Stimulated activated naive B cell treated with anti-CD40 and anti-IgM and Interleukin-4, amounts not matched to agents 10 μg/mL and 1 μg/mL and 100 μg/mL, for 72 hours (primary cell): Measurements from ENCODE around the gene SERPINB3.
"Not testable (repeated sequence)": the region's sequence is repeated elsewhere in the genome, so short reads cannot be mapped to it uniquely, and the experiment has no call there.

ENCODE experiments used
- ATAC-seq, 2 donors: fragments of 150-1000 bp; cut with Tn5 transposase; replicated peaks; 2 replicates each; pipeline ENCODE4 v1.10.0; 2021; ENCODE audit warnings: moderate library complexity in 1 of 2
- DNase-seq: peaks from one replicate; pipeline ENCODE4 v3.0.0; 2021
- H3K27ac Mint-ChIP-seq: one replicate; pipeline ENCODE4 v1.8.0; 2022; ENCODE audit warnings: mild to moderate bottlenecking, mixed read lengths
- H3K27me3 Mint-ChIP-seq, 2 donors: one replicate each; pipeline ENCODE4 v1.8.0; 2022; ENCODE audit warnings: mixed read lengths in 2 of 2
- H3K36me3 Mint-ChIP-seq, 2 donors: one replicate each; pipeline ENCODE4 v1.8.0; 2022; ENCODE audit warnings: mixed read lengths in 2 of 2, mild to moderate bottlenecking in 1 of 2
- H3K4me1 Mint-ChIP-seq, 2 donors: one replicate each; pipeline ENCODE4 v1.8.0; 2022; ENCODE audit warnings: mixed read lengths in 2 of 2, mild to moderate bottlenecking in 1 of 2
- H3K4me3 Mint-ChIP-seq, 2 donors: one replicate each; pipeline ENCODE4 v1.8.0; 2022; ENCODE audit warnings: mild to moderate bottlenecking in 2 of 2, mixed read lengths in 2 of 2, moderate library complexity in 1 of 2
- H3K9me3 Mint-ChIP-seq, 2 donors: one replicate each; pipeline ENCODE4 v1.8.0; 2022; ENCODE audit warnings: mixed read lengths in 2 of 2, mild to moderate bottlenecking in 1 of 2

Gene SERPINB3

DNA sequence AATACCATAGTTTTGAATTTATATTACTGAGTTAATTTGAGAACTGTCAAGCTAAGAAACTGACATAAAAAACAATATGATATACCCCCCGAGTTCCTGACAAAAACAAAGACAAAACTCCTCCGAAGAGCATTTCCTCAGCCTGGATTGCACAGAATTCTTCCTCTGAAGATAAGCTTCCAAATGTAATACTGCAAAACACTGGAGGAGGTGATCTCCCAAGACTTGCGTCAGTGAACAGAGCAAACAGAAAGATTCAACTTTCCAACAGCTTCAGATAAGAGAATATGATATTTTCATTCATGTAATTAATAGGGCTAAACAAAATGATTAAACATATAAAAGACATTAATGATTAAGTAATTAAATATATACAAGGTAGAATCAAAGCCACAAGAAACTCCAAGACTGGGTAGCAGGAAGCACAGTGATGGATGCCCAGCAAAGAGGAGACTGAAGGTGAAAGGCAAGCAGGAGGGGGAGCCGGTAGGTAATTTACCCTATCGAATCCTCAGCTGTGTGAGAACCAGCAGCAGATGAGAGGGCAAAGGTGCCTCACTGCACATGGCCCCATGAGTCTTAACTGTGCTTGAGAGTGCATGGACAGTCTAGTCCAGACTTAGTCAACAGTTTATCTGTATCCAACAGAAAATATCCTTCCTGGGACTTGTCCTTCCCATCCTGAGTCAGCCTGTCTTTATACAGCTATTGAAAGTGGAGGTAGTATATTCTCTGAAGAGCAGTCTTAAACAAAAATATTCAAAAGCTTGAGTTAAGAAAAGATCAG is 18.3 kb upstream of the SERPINB3 start:
- Mint-ChIP-seq H3K4me3 (no peak overlapping the region), H3K9me3 (peaks cover 0 to 3% of the 10 kb centered on the region in 2 donors), H3K27me3 (peaks cover 8 to 11% of the 10 kb centered on the region in 2 donors), H3K36me3 (no peaks in the 10 kb centered on the region), H3K27ac (no peak overlapping the region), H3K4me1 (no peaks in the 10 kb centered on the region)
- no peak for DNase-seq
- ATAC-seq, result no peak

DNA sequence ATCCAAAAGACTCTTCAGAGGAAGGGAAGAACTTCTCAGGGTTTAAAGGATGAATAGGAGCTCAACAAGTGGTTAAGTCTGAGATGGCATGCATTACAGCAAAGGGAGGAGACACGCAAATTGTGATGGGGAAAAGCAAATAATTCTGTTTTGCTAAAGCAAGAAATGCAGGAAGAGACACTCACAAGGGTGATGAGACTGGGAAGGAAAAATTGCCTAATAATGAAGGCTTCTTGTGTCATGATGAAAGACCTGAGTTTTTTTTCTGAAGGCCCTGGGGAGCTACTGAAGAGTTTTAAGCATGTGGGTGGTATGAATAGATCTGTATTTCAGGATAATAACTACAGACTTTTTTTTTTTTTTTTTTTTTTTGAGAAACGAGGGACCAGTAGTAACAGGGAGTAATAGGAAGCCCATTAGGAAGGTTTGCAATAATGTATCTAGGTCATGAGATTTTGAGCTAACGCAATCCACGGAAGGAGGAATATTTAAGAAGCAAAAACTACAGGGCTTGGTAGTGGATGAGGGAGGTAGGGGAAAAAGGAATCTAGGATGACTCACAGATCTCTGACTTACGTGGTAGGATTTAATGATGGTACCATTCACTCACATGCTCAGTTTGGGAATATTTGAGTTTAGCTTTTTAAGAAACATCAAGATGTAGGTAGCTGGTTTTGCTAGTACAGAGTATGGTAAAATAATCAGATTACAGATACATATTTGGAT is 16.0 kb upstream of the SERPINB3 start:
- Mint-ChIP-seq H3K27ac (no peak overlapping the region), H3K36me3 (no peaks in the 10 kb centered on the region)
- DNase-seq, result no peak

DNA sequence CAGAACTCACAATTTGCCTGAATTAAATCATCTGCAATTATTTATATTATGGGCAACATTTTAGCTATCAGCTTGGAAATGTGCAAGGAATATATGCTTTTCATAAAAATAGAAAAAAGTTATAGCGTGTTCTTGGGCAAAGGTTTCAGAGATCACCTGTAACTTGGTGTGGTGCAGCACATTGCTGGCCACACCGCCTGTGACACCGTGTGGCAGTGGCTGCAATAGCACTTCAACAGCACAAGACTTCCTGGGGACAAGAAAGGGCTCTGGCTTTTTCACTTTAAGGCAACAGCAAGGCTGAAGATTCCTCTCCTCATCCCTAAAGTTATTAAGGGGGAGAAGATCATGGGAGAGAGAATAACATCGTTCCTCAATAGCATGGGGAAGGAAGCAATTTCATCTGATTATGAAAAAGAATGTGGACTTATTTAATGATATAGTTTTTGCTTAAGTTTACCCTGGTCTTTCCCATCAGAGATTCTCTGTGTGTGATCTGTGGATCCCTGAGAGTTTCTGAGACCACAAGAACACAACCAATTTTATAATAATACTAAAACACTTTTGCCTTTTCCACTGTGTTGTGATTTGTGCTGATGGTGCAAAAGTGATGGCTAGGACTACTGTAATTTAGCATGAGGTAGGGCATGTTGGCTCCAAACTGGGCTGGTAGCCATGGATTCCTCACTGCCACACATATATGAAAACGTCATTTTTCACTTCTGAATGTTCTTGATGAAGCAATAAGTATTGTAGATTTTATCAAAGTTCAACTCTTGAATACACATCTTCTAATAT is 15.0 kb upstream of the SERPINB3 start:
- Mint-ChIP-seq H3K36me3 (no peaks in the 10 kb centered on the region), H3K9me3 (peaks cover 0 to 3% of the 10 kb centered on the region in 2 donors), H3K27ac (no peak overlapping the region), H3K4me1 (no peaks in the 10 kb centered on the region), H3K27me3 (peaks cover 4 to 5% of the 10 kb centered on the region in 2 donors), H3K4me3 (no peak overlapping the region)
- ATAC-seq, result peak in 1 of 2 donors; percentile 63
- DNase-seq, result no peak

More for the DNA sequence above, 16.0 kb upstream of the SERPINB3 start:
- no peak for ATAC-seq
- Mint-ChIP-seq H3K4me1 (no peaks in the 10 kb centered on the region), H3K27me3 (peaks cover 4 to 6% of the 10 kb centered on the region in 2 donors), H3K9me3 (peaks cover 0 to 3% of the 10 kb centered on the region in 2 donors), H3K4me3 (no peak overlapping the region)

DNA sequence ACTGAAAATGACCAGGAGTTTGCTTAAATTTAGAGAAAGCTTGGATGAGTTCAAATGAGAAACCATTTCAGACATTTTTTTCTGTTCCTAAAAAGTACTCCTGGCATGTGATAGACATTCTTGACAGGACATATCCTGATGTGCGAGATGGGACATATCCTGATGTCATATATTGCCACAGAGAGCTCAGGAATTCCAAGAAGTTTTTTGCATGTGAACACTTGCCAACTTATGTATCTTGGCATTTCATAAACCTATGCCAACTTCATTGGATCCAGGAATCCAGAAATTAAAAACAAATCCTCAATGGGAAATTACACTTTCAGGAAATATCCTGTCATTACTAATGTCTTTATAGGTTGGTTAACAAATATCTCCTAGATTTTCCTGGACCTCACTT is 2.9 kb upstream of the SERPINB3 start:
- Mint-ChIP-seq H3K4me1 (no peaks in the 10 kb centered on the region), H3K4me3 (no peak overlapping the region), H3K27me3 (no peaks in the 10 kb centered on the region), H3K27ac (no peak overlapping the region), H3K36me3 (no peaks in the 10 kb centered on the region), H3K9me3 (peaks cover 6 to 12% of the 10 kb centered on the region in 2 donors)
- DNase-seq (no peak), ATAC-seq (no peak)

DNA sequence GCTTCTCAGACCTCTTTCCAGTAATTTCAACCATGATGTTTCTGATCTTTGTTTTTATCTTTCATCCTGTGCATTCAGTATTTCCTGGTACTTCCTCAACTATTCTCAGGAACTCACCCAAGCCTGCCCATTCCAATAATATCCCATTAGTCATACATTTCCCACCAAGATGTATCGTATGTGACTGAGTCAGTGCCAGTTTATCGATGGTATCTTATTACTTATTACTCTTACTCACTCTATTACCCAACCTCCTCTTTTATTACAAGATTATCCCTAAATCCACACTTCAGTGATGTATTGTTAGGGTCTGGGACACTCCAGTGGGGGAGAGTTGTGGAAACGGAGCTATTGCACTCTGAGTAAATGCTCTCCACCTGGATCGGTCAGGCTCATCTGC is 2.8 kb downstream of the SERPINB3 start:
- not testable (repeated sequence) for ATAC-seq, DNase-seq, H3K27me3 Mint-ChIP-seq, H3K4me1 Mint-ChIP-seq, H3K9me3 Mint-ChIP-seq, H3K27ac Mint-ChIP-seq, H3K4me3 Mint-ChIP-seq, H3K36me3 Mint-ChIP-seq

DNA sequence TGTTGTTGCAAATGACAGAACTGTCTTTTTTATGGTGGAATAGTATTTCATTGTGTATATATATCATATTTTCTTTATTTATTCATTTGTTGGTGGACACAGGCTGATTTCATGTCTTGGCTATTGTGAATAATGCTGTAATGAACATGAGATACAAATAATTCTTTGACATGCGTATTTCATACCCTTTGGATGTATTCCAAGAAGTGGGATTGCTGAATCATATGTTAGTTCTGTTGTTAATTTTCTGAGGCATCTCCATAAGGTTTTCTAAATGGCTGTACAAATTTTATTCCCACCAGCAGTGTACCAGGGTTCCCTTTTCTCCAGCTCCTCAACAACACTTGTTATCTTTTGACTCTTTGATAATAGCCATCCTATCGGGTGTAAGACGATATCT is 11.4 kb downstream of the SERPINB3 start:
- DNase-seq, H3K36me3 Mint-ChIP-seq, H3K27ac Mint-ChIP-seq, H3K4me3 Mint-ChIP-seq, H3K27me3 Mint-ChIP-seq, ATAC-seq, H3K9me3 Mint-ChIP-seq, H3K4me1 Mint-ChIP-seq: not testable (repeated sequence)

DNA sequence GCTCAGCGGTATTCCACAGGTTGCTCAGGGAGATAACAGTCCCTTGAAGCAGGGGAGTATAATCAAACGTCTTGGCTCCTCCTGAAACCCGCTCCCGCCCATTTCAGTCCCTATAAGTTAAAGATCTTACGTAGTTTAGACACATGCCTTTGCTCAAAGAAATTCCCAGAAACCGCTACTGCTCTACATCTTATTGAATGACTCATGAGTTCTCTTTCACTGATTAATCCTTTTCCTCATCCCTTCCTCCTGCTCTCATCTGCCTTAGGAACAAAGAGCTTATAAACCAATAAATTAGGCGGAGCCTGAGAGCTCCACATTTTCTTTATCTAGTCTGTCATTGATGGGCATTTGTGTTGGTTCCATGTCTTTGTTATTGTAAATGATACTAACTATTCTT is 13.5 kb downstream of the SERPINB3 start:
- no peaks in the 10 kb centered on the region for H3K9me3 Mint-ChIP-seq
- no peak overlapping the region for H3K4me3 Mint-ChIP-seq
- no peaks in the 10 kb centered on the region for H3K36me3 Mint-ChIP-seq
- H3K27ac Mint-ChIP-seq, result no peak overlapping the region
- no peak for ATAC-seq
- DNase-seq, result no peak
- peaks cover 0 to 7% of the 10 kb centered on the region in 2 donors for H3K27me3 Mint-ChIP-seq
- no peaks in the 10 kb centered on the region for H3K4me1 Mint-ChIP-seq

DNA sequence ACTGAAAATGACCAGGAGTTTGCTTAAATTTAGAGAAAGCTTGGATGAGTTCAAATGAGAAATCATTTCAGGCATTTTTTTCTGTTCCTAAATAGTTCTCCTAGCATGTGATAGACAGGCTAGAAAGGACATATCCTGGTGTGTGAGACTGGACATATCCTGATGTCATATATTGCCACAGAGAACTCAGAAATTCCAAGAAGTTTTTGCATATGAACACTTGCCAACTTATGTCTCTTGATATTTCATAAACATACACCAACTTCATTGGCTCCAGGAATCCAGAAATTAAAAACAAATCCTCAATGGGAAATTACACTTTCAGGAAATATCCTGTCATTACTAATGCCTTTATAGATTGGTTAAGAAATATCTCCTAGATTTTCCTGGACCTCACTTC is 14.8 kb downstream of the SERPINB3 start:
- DNase-seq, result no peak
- H3K36me3 Mint-ChIP-seq, result no peaks in the 10 kb centered on the region
- no peak overlapping the region for H3K4me3 Mint-ChIP-seq
- no peaks in the 10 kb centered on the region for H3K4me1 Mint-ChIP-seq
- no peak overlapping the region for H3K27ac Mint-ChIP-seq
- ATAC-seq, result no peak
- H3K27me3 Mint-ChIP-seq, result peaks cover 0 to 7% of the 10 kb centered on the region in 2 donors
- H3K9me3 Mint-ChIP-seq, result no peaks in the 10 kb centered on the region

DNA sequence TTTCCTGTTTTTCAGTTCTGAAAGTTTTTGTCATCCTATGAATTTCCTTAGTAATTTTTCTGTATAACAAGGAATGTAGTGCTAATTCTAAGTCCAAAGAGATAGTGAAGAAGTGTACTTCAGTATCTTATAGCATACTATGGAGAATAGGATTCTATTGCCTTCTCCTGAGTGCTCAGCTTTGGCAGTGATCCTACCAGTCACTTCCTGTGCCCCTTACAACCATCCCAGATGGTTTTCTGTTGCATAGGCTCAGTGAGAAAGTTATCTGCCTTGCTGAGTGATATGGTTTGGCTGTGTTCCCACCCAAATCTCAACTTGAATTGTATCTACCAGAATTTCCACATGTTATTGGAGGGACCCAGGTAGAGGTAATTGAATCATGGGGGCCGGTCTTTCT is 17.0 kb downstream of the SERPINB3 start:
- not testable (repeated sequence) for H3K36me3 Mint-ChIP-seq, H3K27me3 Mint-ChIP-seq, H3K4me1 Mint-ChIP-seq, ATAC-seq, H3K4me3 Mint-ChIP-seq, DNase-seq, H3K27ac Mint-ChIP-seq, H3K9me3 Mint-ChIP-seq

DNA sequence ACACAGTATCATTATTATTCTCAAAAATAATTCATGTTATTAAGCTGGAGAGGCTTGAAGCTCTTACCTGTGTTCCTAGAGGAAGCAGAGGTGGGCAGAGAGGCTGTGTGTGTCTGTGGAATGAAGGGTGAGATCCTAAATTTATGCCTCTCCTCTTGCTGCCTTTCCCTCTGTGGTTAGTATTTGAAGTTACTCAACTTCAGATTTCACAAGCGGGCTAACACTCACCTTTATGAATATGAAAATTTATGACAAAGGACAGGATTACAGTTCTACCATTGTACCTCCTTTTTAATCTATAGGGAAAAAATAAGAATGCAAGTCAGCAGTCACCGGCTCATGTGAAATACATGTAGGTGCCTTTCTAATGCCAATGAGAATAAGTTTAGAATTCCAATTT is 17.6 kb downstream of the SERPINB3 start, which contains the start of gene SERPINB4:
Gene SERPINB4, minus strand, starts transcription at position 115 of the 400 bp plus-strand sequence. CDS start 679 bp downstream, outside the sequence.
- not testable (repeated sequence) for ATAC-seq, H3K27me3 Mint-ChIP-seq, H3K9me3 Mint-ChIP-seq, H3K4me3 Mint-ChIP-seq, H3K4me1 Mint-ChIP-seq, DNase-seq, H3K27ac Mint-ChIP-seq, H3K36me3 Mint-ChIP-seq

DNA sequence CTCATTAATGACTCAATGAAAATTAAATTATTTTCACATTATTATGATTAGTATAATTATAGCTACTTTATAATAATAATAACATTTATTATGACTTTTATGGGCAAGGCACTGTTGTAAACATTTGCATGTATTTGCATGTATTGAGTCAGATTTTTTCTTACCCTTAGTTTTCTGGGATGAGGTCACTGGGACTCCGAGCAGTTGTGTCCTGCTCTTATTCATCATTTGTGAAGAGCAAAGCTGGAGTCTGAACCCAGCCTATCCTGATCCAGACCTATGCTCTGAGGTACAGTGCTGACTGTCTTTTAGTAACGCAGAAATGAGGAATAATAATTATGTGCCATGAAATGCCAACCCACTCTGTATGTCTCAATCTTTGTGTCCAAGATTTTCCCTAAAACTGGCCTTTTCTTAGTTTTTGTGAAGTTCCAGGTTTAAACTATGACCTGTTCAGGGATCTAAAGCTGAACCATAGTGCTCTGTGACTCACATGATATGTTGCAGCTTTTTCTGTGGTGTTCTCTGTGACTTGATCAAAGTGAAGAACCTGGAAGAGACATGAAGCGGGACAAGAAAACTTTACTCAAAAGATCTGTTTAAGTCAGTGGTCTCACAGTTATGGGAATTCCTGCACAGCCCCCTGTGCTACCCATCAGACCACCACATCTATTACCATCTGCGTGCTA is 18.9 kb downstream of the SERPINB3 start:
- not testable (repeated sequence) for H3K36me3 Mint-ChIP-seq, H3K9me3 Mint-ChIP-seq, H3K4me1 Mint-ChIP-seq, DNase-seq, H3K27ac Mint-ChIP-seq, ATAC-seq, H3K27me3 Mint-ChIP-seq, H3K4me3 Mint-ChIP-seq

DNA sequence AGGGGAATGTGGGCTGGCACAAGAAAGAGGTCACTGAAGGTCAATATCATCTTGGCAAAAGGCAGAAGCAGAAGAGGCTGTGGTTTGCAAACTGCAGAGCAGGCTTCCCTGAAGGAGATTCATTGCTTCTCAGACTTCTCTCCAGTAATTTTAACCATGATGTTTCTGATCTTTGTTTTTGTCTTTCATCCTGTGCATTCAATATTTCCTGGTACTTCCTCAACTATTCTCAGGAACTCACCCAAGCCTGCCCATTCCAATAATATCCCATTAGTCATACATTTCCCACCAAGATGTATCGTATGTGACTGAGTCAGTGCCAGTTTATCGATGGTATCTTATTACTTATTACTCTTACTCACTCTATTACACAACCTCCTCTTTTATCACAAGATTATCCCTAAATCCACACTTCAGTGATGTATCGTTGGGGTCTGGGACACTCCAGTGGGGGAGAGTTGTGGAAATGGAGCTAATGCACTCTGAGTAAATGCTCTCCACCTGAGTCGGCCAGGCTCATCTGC is 20.5 kb downstream of the SERPINB3 start:
- not testable (repeated sequence) for H3K36me3 Mint-ChIP-seq, H3K27ac Mint-ChIP-seq, H3K4me1 Mint-ChIP-seq, DNase-seq, H3K9me3 Mint-ChIP-seq, H3K4me3 Mint-ChIP-seq, ATAC-seq, H3K27me3 Mint-ChIP-seq

DNA sequence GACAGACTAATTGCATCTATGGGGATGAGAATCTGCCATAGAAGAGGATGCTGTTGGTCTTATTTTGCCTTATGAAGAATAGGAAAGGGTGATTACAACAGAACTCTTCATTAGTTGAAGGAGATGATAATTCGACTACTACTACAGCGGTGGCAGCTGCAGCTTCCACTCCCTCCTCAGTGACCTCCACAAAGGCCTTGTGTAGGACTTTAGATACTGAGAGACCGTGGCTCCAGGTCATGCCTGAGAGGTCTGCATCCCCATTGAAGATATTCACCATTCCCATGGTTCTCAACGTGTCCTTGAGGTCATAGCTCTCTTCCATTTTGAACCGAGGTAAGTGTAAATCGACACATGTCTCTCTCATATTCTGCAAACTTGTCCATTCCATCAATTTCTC is 24.0 kb downstream of the SERPINB3 start:
- Mint-ChIP-seq H3K4me1 (no peaks in the 10 kb centered on the region), H3K36me3 (no peaks in the 10 kb centered on the region), H3K27ac (no peak overlapping the region), H3K27me3 (no peaks in the 10 kb centered on the region), H3K9me3 (no peaks in the 10 kb centered on the region), H3K4me3 (no peak overlapping the region)
- ATAC-seq, result no peak
- DNase-seq, result no peak

DNA sequence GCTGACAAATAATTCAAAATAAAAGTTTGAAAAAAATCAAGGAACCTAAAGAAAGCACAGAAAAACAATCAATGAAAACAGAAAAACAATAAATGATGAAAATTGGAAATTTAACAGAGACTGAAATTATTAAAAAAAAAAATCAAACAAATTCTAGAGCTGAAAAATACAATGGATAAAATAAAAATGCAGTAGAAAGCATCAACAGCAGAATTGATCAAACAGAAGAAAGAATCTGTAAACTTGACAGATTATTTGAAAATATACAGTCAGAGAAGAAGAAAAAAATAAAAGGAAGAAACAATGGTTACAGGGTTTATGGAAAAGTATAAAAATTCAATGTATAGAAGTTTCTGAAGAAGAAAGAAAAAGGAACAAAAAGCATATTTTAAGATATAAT is 33.9 kb downstream of the SERPINB3 start:
- no peak for DNase-seq
- ATAC-seq, result no peak
- Mint-ChIP-seq H3K36me3 (peaks cover 1 to 10% of the 10 kb centered on the region in 2 donors), H3K27me3 (no peaks in the 10 kb centered on the region), H3K4me1 (no peaks in the 10 kb centered on the region), H3K4me3 (no peak overlapping the region), H3K27ac (no peak overlapping the region), H3K9me3 (peaks cover 33 to 38% of the 10 kb centered on the region in 2 donors)
